ENCODE results near the gene AQP6.

AQP6 gene

GRCh38 chr12:49929581-49929980, 43.2 kb upstream of the AQP6 start:
- no peak overlapping the region for H3K4me3 ChIP-seq (ENCODE audit: low read length)
- DNase-seq (ENCODE audit: low read depth) = no peak
- no peak for TF ChIP-seq CTCF (conservative IDR thresholded peaks at IDR 0.05; ENCODE audit: low read depth, low read length)

GRCh38 chr12:49930515-49931288, 42.0 kb upstream of the AQP6 start:
- no peak for DNase-seq (ENCODE audit: low read depth)
- no peak overlapping the region for H3K4me3 ChIP-seq (ENCODE audit: low read length)
- TF ChIP-seq CTCF (conservative IDR thresholded peaks at IDR 0.05; ENCODE audit: low read depth, low read length) = no peak

GRCh38 chr12:49932023-49932422, 40.7 kb upstream of the AQP6 start:
- DNase-seq (ENCODE audit: low read depth) = no peak
- no peak overlapping the region for H3K4me3 ChIP-seq (ENCODE audit: low read length)
- no peak for TF ChIP-seq CTCF (conservative IDR thresholded peaks at IDR 0.05; ENCODE audit: low read depth, low read length)

DNA sequence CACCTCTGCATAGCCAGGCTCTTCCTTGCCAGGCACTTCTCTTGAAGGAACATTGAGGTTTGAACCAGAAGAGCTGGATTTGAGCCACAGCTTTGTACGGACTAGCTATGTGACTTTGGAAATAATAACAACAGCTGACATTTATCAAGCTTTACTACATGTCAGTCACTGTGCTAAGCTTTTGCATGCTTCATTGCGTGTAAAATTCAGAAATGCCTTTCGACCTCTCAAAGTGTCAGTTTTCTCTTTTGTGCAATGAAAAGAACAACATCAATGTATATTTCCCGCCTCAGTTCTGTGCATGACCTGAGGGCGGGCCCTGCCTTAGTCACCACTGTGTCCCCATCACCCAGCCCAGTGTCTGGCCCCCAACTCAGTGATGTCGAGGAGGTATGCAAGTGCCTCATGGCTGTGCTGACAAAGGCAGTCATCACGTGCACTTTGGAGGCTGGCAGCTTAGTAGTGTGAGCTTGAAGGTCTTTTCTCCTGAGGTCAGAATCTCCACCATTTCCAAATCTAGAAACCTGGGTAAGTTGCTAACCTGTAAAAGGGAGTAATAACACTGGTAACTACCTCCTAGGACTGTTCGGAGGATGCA, 40.1 kb upstream of the AQP6 start:
- no peak overlapping the region for H3K4me3 ChIP-seq (ENCODE audit: low read length)
- no peak for DNase-seq (ENCODE audit: low read depth)
- no peak for TF ChIP-seq CTCF (conservative IDR thresholded peaks at IDR 0.05; ENCODE audit: low read depth, low read length)

GRCh38 chr12:49933796-49934195, 39.0 kb upstream of the AQP6 start:
- DNase-seq (ENCODE audit: low read depth) = no peak
- H3K4me3 ChIP-seq (ENCODE audit: low read length) = no peak overlapping the region
- TF ChIP-seq CTCF (conservative IDR thresholded peaks at IDR 0.05; ENCODE audit: low read depth, low read length) = no peak

DNA sequence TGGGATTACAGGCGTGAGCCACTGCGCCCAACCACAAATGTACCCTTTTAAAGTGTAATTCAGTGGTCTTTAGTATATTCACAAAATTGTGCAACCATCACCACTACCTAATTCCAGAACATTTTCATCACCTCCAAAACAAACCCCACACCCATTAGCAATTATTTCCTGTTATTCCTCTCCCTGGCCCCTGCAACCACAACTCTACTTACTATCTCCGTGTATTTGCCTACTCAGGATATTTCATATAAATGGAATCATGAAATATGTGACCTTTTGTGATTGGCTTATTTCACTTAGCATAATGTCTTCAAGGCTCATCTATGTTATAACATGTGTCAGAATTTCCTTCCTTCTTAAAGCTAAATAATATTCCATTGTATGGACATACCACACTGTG, 38.2 kb upstream of the AQP6 start:
- no peak overlapping the region for H3K4me3 ChIP-seq (ENCODE audit: low read length)
- DNase-seq (ENCODE audit: low read depth) = no peak
- no peak for TF ChIP-seq CTCF (conservative IDR thresholded peaks at IDR 0.05; ENCODE audit: low read depth, low read length)

DNA sequence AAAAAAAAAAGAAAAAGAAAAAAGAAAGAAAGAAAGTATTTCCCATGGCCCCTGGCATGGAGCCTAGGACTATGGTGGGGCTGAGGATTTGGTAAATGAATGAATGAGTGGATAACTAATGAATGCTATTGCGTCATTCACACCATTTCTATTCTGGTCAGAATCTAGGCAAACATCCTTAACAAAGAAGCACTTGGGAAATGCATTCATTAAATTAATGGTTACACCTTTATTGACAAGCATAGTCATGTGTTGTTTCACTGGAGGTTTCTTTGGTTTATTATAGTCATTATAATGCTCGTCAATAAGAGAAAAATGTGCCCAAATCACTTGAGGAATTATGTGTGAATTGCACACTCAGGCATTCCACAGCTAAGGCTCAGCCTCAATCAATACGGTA, 35.8 kb upstream of the AQP6 start:
- TF ChIP-seq CTCF (conservative IDR thresholded peaks at IDR 0.05; ENCODE audit: low read depth, low read length) = no peak
- H3K4me3 ChIP-seq (ENCODE audit: low read length) = no peak overlapping the region
- no peak for DNase-seq (ENCODE audit: low read depth)
